Cardiac septum (tissue), 1 donor: ENCODE data around the gene INCA1. TPM values are rescaled to one million over a fixed set of nuclear protein-coding genes. Genes with fewer than 3 reads are reported as not detected.

Source experiments
- DNase-seq: peaks from one replicate; pipeline ENCODE4 v3.0.0-alpha.2; 2020; ENCODE audit warnings: low spot score
- intact Hi-C: fragments of 100-400 bp; cut with DNase I; formaldehyde crosslinking; loops from one replicate; pipeline ENCODE4 v1.14.0; 2022
- total RNA-seq: library from RNA; stranded (reverse); fragmentation: NEBNext Ultra II Directional; extraction: Animal tissue kit (Norgen Biotek cat#: 25700); gene quantifications from one replicate; pipeline ENCODE4 v1.2.1, GENCODE V29; 2021
- donor health status: DM: no; HTN: no; CAD: no.

The INCA1 gene
- total RNA-seq, 1 donor from 2014 or later: 1.8 TPM

GRCh38 chr17:4955091-4955490, 42.2 kb downstream of the INCA1 start:
- intact Hi-C loops: no loop called here
- no peak for DNase-seq

DNA sequence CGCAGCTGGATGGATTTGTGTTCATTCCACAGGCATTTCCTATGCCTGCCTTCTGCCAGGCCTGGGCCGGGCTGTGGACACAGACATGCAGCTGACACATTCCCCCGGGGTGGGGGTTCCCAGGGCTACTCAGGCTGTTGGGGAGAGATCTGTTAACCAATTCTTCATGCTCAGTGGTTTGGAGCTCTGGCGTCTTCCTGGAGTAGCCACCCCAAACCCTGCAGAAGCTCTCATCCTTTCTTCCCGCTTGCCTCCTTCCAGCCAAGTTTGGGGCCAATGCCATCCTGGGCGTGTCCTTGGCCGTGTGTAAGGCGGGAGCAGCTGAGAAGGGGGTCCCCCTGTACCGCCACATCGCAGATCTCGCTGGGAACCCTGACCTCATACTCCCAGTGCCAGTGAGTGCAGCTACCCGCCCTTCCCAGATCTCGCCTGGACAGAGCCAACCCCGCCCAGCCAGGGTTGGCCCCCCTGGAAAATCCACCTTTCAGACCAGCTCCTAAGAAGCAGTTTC, 43.8 kb downstream of the INCA1 start:
- intact Hi-C loops: no loop called here
- no peak for DNase-seq

DNA sequence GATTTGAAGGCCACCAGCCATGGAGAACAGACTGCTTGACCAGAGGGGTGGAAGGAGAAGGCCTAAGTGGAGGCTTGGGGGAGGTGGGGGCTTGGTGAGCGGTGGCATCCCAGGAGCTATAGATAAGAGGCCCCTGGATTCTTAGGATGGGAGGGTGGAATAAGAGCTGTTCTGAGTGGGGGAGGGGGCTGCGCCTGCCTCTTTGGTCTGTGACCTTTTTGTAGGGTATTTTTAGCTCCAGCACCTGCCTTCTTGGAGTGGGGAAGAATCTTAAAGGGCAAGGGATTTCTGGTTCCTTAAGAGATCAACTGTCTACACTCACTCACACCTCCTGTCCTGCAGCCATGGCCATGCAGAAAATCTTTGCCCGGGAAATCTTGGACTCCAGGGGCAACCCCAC, 45.8 kb downstream of the INCA1 start:
- DNase-seq: no peak
- intact Hi-C loops: loop anchor here (1.0 kb wide), 1 partner anchor 15 kb away; no protein-coding TSS in a partner anchor

GRCh38 chr17:4950746-4951204, 46.5 kb downstream of the INCA1 start, which contains the start of gene ENO3:
Gene ENO3, plus strand, starts transcription at chr17:4951119. Its CDS starts 711 bp downstream, at chr17:4951830.
- intact Hi-C loops: loop anchor here (1.0 kb wide), 1 partner anchor 16 kb away; no protein-coding TSS in a partner anchor
- no peak for DNase-seq

DNA sequence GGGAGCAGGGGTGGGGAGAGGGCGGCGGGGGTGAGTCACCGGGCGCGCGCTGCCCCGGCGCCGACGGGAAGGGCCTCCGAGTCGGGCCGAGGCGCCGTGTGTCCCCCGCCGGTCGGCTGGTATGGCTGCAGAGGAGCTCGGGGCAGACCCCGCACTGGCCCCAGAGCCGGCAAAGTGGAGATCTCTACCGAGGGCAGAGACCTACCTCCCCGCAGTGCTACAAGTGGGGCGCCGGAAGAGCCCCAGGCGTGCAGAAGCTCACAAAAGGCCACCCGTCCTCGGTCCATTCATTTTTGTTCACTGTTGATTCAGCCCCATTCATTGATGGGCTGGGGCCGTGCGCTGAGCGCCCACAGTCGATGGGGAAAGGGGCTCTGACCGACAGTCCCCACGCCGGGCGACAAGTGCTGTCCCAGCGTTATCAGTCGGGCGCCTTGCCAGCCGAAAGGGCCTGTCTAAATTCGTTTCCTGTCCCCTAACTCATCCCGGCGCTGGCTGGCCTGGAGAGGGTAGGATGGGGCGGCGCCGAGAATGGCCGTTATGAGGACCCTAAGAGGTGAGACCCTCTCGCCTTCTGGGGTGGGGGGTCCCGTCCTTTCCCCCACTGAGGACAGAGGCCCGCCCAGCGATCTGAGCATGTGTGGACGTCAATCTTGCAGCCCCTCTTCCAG, 47.1 kb downstream of the INCA1 start:
- DNase-seq: peak; percentile 88
- intact Hi-C loops: no loop called here

DNA sequence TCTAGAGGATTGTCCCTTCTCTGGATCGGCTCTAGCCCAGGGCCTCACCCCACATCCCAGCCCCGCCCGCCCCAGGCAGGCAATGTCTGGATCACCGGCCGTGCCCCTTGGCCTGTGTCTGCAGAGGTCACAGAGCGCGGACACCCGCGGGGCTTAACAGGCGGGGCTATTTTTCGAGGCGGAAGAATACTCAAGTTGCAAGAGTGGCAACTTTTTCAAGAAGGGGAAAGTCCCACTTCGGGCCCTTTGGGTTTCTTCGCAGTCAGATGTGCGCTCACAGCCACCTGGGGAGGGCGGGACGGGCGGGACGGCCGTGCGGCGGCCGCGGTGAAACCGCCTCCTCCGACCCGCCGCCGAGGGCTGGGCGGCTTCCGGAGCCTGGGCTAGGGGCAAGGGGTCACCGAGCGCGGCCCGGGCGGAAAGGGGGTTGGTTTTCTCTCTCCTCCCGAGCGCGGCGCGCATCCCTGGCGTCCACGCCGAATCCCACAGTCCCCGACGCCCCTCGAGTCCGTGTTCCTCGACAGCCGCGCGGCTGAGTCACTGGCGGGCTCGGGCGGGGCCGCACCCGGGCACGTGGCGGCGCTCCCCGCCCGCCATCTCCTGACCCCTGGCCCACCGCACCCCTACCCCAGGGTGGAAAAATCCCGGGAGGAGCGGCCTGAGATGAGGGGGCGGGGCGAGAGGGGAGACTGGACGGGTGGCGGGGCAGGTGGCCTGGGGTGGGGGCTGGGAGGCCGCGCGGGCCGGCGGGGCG, 47.8 kb downstream of the INCA1 start:
- intact Hi-C loops: loop anchor here (2.0 kb wide), 1 partner anchor 49 kb away; no protein-coding TSS in a partner anchor
- DNase-seq: peak; percentile 87

DNA sequence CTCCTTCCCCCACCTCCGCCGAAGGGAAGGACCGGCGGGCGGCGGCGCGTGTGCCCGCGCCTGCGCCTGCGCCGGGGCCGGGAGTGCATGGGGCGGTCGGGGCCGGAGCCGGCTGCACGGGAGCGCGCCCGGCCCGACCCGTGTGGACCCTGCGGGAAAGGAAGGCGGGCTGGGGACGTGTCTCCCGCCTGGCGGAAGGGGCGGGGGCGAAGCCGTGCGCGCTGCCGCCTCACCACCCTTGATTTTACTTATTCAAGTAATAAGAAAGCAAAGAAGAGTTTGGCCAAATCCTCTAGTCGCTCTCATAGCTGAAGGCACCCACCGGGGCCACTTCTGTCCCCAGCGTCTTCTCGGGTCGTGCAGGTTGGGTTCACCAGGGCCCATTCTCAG, 48.4 kb downstream of the INCA1 start:
- intact Hi-C loops: loop anchor here (1.0 to 2.0 kb wide), 2 partner anchors 9 to 50 kb away; partner anchors contain the start of genes RNF167 and SLC25A11
- DNase-seq: peak; percentile 89

DNA sequence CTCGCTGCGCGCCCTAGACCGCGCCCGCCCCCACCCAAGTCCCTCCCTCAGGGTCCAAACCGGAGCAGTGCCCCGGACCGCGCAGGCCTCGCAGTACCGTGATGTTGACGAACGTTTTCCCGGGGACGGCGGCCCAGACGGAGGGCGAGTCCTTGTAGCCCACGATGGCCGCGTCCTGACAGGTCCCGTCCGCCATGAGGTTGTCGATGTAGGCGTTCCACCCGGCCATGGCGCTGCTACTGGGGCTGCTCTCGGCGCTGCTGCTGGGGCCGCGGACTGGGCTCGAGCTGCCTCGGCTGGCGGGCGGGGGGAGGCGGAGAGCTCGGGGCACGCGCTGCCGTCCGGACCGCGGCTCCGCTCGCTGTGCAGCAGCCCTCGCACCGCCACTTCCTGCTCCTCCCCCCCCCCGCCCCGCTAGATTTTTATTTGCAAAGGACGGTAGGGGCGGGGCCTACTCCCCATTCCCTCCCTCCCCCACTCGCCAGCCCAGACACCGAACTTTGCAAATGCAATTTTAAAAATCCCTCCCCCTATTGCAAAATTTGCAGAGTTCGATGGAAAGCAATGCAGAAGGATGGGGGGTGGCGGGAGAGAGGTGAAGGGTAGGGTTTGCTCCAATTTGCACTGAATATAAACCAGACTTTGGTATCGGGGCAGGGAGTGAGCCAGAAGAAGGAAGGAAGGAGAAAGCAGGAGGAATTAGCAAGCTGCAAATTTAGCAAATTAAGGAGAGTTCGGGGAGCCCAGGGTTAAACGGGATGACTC, 49.0 kb downstream of the INCA1 start, which contains the start of gene PFN1:
TSS of gene PFN1 (minus strand) at position 365 of the 765 bp plus-strand sequence. CDS start at position 229, 136 bp downstream.
- intact Hi-C loops: loop anchor here (1.0 to 2.0 kb wide), 2 partner anchors 8 to 50 kb away; partner anchors contain the start of genes RNF167 and SLC25A11
- peak; percentile 94 for DNase-seq

DNA sequence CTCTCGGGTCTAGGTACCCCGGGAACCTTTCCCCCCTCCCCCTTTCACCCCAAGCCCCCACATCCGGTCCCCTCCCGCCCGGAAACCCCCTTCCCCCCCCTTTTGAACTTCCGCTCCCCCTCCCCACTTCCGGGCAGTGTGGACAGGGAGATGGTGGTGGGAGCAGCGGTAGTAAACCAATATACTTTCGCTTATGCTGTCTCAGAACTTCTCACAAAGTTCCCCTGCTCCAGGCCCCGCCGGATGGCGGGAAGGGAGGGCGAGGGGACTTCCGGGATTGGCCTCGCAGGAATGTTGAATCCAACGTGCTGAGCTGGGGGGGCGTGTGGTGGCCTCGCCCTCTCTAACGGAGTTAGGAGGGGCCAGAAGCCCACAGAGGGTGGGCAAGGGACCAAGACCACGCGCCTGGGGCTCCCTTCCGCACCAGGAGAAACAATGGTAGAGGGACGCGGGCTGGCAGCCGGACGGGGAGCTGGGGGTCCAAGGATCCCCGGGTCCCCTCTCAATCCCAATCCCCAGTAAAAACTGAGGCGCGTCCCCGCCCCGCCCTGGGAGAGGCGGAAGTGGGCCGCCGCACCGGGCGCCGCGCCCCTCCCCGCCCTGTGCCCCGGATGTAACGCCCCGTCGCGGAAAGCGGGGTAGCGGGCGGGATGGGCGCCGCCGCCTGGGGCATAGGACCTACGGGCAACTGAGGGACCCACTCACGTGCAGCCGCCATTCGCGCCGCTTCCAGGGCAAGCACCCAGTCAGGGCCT, 49.7 kb downstream of the INCA1 start:
- intact Hi-C loops: loop anchor here (1.0 to 2.0 kb wide), 2 partner anchors 7 to 51 kb away; partner anchors contain the start of genes RNF167 and SLC25A11
- no peak for DNase-seq

DNA sequence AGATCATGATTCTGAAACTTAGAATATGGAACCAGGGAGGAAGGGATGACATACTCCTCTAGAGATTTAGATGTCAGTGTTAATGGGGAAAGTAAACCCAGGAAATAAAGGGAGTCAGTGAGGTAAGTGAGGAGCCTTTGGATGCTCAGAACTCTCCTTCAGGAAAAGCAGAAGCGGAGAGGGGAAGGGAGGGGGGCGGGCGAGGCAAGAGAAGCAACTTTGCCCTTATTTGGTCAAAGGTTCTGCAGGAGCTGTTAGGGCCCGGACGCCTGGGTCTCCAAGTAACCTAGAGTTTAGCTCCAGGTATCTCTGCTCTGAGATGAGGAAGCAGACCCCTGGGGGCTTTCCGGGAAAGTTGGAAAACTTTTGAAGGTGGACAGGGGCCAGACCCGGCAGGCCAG, 50.3 kb downstream of the INCA1 start:
- intact Hi-C loops: no loop called here
- no peak for DNase-seq

DNA sequence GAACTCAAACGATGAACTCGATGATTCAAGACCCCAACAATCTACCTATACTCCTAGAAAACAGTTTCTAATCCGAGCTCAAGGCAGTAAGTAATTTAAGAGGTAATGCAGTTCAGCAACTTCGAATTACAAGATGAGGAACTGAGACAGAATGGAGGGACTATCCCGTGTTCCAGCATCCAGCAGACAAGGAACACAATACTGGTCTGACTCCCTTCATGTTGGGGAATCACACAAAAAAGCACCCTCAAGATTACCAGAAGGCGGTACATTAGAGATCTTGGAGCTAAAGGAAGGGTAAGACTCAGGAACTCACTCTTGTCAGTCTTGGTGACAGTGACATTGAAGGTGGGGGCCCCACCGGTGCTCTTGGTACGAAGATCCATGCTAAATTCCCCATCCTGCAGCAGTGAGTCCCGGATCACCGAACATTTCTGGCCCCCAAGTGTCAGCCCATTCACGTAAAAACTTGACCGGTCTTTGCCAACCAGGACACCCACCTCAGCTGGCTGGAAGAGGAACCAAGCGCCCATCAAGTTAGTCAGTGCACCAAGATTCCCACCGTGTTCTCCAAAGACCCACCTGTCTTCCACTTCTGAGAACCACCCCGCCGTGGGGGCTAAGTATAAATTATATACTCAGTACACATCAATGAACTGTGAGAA, 50.9 kb downstream of the INCA1 start:
- intact Hi-C loops: no loop called here
- no peak for DNase-seq

GRCh38 chr17:4945944-4946280, 51.4 kb downstream of the INCA1 start:
- DNase-seq: no peak
- intact Hi-C loops: no loop called here

GRCh38 chr17:4945176-4945943, 52.0 kb downstream of the INCA1 start:
- peak; percentile 93 for DNase-seq
- intact Hi-C loops: no loop called here

GRCh38 chr17:4944554-4945175, 52.7 kb downstream of the INCA1 start:
- intact Hi-C loops: loop anchor here (5.0 kb wide), 1 partner anchor 37 kb away; no protein-coding TSS in a partner anchor

GRCh38 chr17:4944163-4944553, 53.2 kb downstream of the INCA1 start:
- intact Hi-C loops: loop anchor here (5.0 kb wide), 1 partner anchor 37 kb away; no protein-coding TSS in a partner anchor
- DNase-seq: peak; percentile 86

More at GRCh38 chr17:4944554-4945175, 52.7 kb downstream of the INCA1 start:
- no peak for DNase-seq

DNA sequence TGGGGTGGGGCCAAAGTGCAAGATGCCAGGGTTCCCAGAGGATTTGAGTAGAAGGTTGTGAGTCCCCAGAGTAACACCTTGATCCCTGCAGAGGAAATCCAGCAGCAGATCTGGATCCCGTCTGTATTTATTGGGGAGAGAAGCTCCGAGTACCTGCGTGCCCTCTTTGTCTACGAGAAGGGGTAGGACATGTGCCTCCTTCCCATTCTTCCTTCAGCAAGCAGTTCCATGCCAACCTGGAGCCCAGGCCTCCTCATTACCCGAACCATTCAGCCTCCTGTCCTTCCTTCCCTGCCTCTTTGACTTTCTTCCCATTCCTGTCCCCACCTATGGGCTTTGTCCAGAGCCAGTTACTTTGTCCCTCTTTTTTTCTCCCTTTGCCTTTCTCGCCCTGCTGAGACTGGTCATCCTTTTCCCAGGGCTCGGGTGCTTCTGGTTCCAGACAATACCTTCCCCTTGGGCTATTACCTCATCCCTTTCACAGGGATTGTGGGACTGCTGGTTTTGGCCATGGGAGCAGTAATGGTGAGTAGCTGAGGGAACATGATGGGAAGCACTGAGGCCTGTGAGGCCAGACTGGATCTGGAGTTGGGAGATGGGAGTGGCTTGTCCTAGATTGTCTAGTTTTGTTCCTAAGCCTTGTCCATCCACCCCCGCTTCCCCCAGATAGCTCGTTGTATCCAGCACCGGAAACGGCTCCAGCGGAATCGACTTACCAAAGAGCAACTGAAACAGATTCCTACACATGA, 54.4 kb downstream of the INCA1 start:
- DNase-seq: no peak
- intact Hi-C loops: loop anchor here (5.0 kb wide), 1 partner anchor 36 kb away; no protein-coding TSS in a partner anchor
